ENCODE results near the gene HYCC1.
"Not testable (repeated sequence)": the region's sequence is repeated elsewhere in the genome, so short reads cannot be mapped to it uniquely, and the experiment has no call there.

The HYCC1 gene

GRCh38 chr7:22983257-22983855, 30.6 kb downstream of the HYCC1 start:
- no peak for DNase-seq

GRCh38 chr7:22980422-22980821, 33.5 kb downstream of the HYCC1 start:
- no peak for DNase-seq

GRCh38 chr7:22979861-22980260, 34.1 kb downstream of the HYCC1 start:
- no peak for DNase-seq

GRCh38 chr7:22979251-22979650, 34.7 kb downstream of the HYCC1 start:
- DNase-seq: no peak

- DNase-seq: not testable (repeated sequence)
These were observed 39.3 kb downstream of the HYCC1 start for GRCh38 chr7:22974636-22975035.

DNA sequence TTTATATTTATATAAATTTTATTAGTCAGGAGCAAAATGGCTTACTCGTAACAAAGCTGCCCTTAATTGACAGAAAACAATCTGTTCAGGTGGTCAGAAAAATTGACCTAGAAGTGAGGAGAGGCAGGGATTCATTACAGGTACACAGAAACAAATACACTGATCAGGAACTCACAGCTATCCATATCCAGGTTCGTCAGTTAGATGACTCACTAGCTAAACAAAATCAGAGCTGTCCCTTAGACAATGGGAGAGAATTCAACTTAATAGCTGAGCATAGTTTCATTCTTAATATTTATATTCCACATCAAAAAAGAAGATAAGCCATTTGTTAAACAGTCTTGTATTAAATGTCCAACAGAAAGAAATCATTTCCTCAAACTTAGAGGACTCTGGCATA, 41.7 kb downstream of the HYCC1 start:
- no peak for DNase-seq

- DNase-seq: no peak
These were observed 44.9 kb downstream of the HYCC1 start for GRCh38 chr7:22969010-22969431.

Measured in NCI-H1930 (cell line).